CD4-positive, CD25-positive, alpha-beta regulatory T cell (primary cell): Measurements from ENCODE around the gene SUPT20HL1. TPM values are rescaled to one million over a fixed set of nuclear protein-coding genes. Genes with fewer than 3 reads are reported as not detected.
A peak's percentile ranks its signal among the peaks of the same experiment; 100 is the strongest.
"Not testable (repeated sequence)": the region's sequence is repeated elsewhere in the genome, so short reads cannot be mapped to it uniquely, and the experiment has no call there.

ENCODE experiments used
- ATAC-seq, 2 donors: fragments of 150-1000 bp; cut with Tn5 transposase; one replicate each; pipeline ENCODE4 v1.10.0; 2021; ENCODE audit warnings: low read depth in 2 of 2, moderate number of reproducible peaks in 2 of 2, moderate library complexity in 1 of 2
- DNase-seq, 3 donors: peaks; one replicate each; pipeline versions ENCODE4 v3.0.0 to v3.0.0-alpha.2; 2012 to 2022; ENCODE audit warnings: mixed read lengths in 1 of 3
- H3K27ac ChIP-seq: one replicate; pipeline ENCODE4 v1.7.0; 2013; ENCODE audit warnings: mild to moderate bottlenecking, low read length; ENCODE audit not compliant: insufficient read depth, poor library complexity, severe bottlenecking
- H3K27me3 ChIP-seq: one replicate; pipeline ENCODE4 v1.7.0; 2013; ENCODE audit warnings: low read length; ENCODE audit not compliant: control insufficient read depth, insufficient read depth
- H3K36me3 ChIP-seq: one replicate; pipeline ENCODE4 v1.7.0; 2013; ENCODE audit warnings: mild to moderate bottlenecking, low read length, moderate library complexity; ENCODE audit not compliant: control insufficient read depth, insufficient read depth
- H3K4me1 ChIP-seq: 2 replicates; pipeline ENCODE4 v1.7.0; 2013; ENCODE audit warnings: mild to moderate bottlenecking, low read length; ENCODE audit not compliant: insufficient read depth, control insufficient read depth, poor library complexity, severe bottlenecking
- H3K4me3 ChIP-seq: one replicate; pipeline ENCODE4 v1.7.0; 2013; ENCODE audit warnings: low read depth, mild to moderate bottlenecking, low read length, moderate library complexity
- H3K9me3 ChIP-seq, 2 experiments: 1 replicate in 1 of 2; 2 replicates in 1 of 2; pipeline ENCODE4 v1.7.0; 2013; ENCODE audit warnings: low read length in 2 of 2, mild to moderate bottlenecking in 1 of 2, moderate library complexity in 1 of 2; ENCODE audit not compliant: control insufficient read depth in 2 of 2
- H3K27ac Mint-ChIP-seq, 3 donors: one replicate each; pipeline ENCODE4 v1.8.0; 2020 to 2022; ENCODE audit warnings: mild to moderate bottlenecking in 3 of 3, mixed read lengths in 3 of 3, moderate library complexity in 2 of 3
- H3K27me3 Mint-ChIP-seq: one replicate; pipeline ENCODE4 v1.8.0; 2022; ENCODE audit warnings: mild to moderate bottlenecking, mixed read lengths
- H3K36me3 Mint-ChIP-seq: one replicate; pipeline ENCODE4 v1.8.0; 2020; ENCODE audit warnings: mixed read lengths
- H3K4me1 Mint-ChIP-seq, 4 donors: one replicate each; pipeline ENCODE4 v1.8.0; 2020 to 2022; ENCODE audit warnings: mixed read lengths in 4 of 4, mild to moderate bottlenecking in 1 of 4
- H3K4me3 Mint-ChIP-seq, 4 donors: one replicate each; pipeline ENCODE4 v1.8.0; 2020 to 2022; ENCODE audit warnings: mild to moderate bottlenecking in 4 of 4, mixed read lengths in 4 of 4, moderate library complexity in 3 of 4
- H3K9me3 Mint-ChIP-seq, 7 donors: one replicate each; pipeline ENCODE4 v1.8.0; 2020 to 2022; ENCODE audit warnings: mixed read lengths in 7 of 7, mild to moderate bottlenecking in 3 of 7, moderate library complexity in 2 of 7
- polyA plus RNA-seq, 4 donors: library from polyadenylated mRNA; unstranded; fragments of 300-500 nt; fragmentation: Illumina TruSeq; gene quantifications; one replicate each; pipeline ENCODE4 v1.2.3, GENCODE V29; 2021
- total RNA-seq: library from RNA; stranded (reverse); gene quantifications from one replicate; pipeline ENCODE4 v1.2.3, GENCODE V29; 2022

The SUPT20HL1 gene
- total and polyA plus RNA-seq, 5 donors from 2014 or later: not detected

DNA sequence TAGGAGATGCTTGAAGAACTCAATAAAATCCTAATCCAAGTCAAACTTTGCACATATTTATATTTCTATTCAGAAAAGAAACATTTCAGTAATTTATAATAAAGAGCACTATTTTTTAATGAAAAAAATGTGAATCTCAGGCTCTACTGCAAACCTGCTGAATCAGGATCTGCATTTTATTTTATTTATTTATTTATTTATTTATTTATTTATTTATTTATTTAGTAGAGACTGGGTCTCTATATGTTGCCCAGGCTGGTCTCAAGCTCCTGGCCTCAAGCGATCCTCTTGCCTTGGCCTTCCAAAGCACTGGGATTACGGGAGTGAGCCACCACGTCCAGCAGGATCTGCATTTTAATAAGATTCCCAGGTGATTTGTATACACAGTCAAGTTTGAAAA lies 16.0 kb downstream of the SUPT20HL1 start:
- Histone ChIP-seq H3K27me3 (peaks cover 2% of the 10 kb centered on the region), H3K27ac (no peak overlapping the region), H3K36me3 (no peaks in the 10 kb centered on the region), H3K4me1 (peaks cover 1% of the 10 kb centered on the region), H3K9me3 (no peaks in the 10 kb centered on the region), H3K4me3 (no peak overlapping the region)
- Mint-ChIP-seq H3K36me3 (no peaks in the 10 kb centered on the region), H3K27me3 (peaks cover 9% of the 10 kb centered on the region), H3K4me1 (peaks cover 0 to 2% (median under 1%) of the 10 kb centered on the region in 4 donors), H3K9me3 (peaks cover 0 to 2% (median 0%) of the 10 kb centered on the region in 7 donors), H3K4me3 (no peak overlapping the region), H3K27ac (no peak overlapping the region)
- ATAC-seq (no peak), DNase-seq (no peak)

DNA sequence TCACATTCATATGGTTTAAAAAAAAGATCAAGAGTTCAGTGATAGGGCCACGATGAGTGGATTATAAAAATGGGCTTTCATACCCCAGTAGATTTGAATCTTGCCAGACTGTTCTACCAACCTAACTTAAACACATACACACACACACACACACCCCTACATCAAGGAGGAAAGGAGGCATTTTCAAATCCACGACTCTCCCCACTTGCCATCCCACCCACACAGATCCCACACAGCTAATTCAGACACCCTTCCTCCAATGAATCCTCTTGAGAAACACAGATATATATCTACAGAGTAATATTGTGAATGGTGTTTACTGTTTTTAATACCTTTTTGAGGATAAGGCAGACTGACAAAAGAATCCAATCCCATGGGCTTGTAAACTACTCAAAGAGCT lies 16.8 kb downstream of the SUPT20HL1 start:
- H3K27ac ChIP-seq: no peak overlapping the region
- ATAC-seq (no peak), DNase-seq (no peak)
- Mint-ChIP-seq H3K27ac (peak overlapping the region in 1 of 3 donors; percentile 38), H3K36me3 (no peaks in the 10 kb centered on the region), H3K4me3 (no peak overlapping the region), H3K4me1 (no peaks in the 10 kb centered on the region), H3K9me3 (no peaks in the 10 kb centered on the region), H3K27me3 (peaks cover 9% of the 10 kb centered on the region)
- peaks cover 2% of the 10 kb centered on the region for H3K27me3 ChIP-seq
- no peaks in the 10 kb centered on the region for H3K36me3 ChIP-seq
- H3K9me3 ChIP-seq: no peaks in the 10 kb centered on the region
- no peak overlapping the region for H3K4me3 ChIP-seq
- H3K4me1 ChIP-seq: no peaks in the 10 kb centered on the region

DNA sequence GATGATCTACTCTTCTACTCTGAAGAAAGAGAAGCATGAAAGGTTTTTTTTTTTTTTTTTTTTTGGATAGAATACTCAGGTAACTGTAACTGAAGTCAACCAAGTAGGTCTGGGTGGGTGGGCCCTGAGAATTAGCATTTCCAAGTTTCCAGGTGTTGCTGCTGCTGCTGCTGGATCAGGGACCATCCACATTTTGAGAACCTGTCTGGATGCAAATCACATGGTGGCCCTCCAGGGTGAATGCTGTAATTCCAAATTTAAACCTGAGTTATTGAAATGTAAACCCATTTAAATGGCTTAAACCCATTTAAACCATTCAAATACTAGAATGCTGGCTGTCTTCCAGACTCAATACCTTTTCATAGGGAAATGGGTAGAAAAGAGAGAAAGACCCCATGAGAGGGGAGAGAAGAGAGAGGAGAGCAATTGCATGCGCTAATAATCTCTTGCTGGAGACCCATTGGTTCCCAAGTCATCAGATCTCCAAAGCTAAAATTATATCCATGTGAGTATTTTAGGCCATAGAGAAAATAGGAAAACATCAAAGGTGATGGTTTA lies 17.6 kb downstream of the SUPT20HL1 start:
- Histone ChIP-seq H3K9me3 (no peaks in the 10 kb centered on the region), H3K4me3 (no peak overlapping the region), H3K27ac (no peak overlapping the region), H3K36me3 (no peaks in the 10 kb centered on the region), H3K4me1 (no peaks in the 10 kb centered on the region), H3K27me3 (peaks cover 2% of the 10 kb centered on the region)
- no peak for ATAC-seq
- Mint-ChIP-seq H3K4me1 (no peaks in the 10 kb centered on the region), H3K9me3 (no peaks in the 10 kb centered on the region), H3K4me3 (no peak overlapping the region), H3K27ac (no peak overlapping the region), H3K36me3 (no peaks in the 10 kb centered on the region), H3K27me3 (peaks cover 9% of the 10 kb centered on the region)
- no peak for DNase-seq

DNA sequence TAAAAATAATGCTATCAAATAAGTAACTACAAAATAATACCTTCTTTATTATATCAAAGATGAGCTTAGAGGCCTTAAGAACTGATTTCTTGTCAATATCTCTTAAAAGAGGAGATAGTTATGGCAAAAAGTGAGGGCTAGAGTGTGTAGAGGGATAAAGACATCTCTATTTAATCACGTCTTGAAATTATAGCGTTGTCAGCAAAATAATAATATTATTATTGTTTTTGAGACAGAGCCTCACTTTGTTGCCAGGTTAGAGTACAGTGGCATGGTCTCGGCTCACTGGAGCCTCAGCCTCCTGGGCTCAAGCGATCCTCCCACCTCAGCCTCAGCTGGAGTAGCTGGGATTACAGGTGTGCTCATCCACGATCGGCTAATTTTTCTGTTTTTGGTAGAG lies 18.3 kb downstream of the SUPT20HL1 start:
- Mint-ChIP-seq H3K36me3 (no peaks in the 10 kb centered on the region), H3K4me3 (no peak overlapping the region), H3K9me3 (no peaks in the 10 kb centered on the region), H3K27me3 (peaks cover 15% of the 10 kb centered on the region), H3K4me1 (no peaks in the 10 kb centered on the region), H3K27ac (no peak overlapping the region)
- Histone ChIP-seq H3K27me3 (peaks cover 2% of the 10 kb centered on the region), H3K4me3 (no peak overlapping the region), H3K27ac (no peak overlapping the region), H3K36me3 (no peaks in the 10 kb centered on the region), H3K9me3 (no peaks in the 10 kb centered on the region), H3K4me1 (no peaks in the 10 kb centered on the region)
- DNase-seq: no peak
- ATAC-seq: no peak

DNA sequence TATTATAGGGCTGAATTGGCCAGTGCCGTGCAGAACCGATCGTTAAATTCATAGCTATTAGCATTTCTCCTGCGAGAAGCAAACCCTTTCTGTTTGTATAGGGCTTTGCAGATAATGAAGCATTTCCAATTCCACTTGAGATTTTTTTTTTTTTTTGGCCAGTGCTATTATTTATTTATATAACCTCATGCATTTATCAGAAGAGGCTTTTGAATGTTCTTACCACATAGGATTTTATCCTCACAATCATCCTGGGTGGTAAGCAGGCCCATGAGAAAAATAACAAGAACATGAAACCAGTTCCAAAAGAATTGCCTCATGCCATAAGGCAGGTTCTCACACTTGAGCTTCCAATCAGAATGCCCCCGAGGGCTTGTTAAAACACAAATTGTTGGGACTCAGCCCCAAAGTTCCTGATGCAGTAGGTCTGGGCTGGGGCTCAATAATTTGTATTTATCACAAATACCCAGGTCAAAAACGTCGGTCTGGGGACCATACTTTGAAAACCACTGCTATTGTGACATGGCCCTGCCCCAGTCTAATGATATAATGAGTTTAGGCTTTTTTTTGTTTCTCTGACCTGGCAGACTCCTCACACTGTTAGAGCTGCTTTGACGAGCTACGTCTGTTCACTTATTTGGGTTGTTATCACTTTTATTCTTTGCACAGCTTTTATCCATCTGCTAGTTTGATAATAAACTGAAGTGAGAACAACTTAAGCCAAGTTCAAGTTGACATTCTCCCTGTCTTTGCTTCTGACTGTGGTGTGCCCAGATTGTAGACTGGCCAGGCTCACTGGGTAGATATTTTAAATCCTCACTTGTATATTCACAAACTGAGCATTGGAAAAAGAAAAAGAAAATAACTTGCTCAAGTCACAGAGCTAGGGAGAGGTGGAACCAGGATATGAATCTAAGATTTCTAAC lies 20.1 kb downstream of the SUPT20HL1 start:
- ATAC-seq: no peak

DNA sequence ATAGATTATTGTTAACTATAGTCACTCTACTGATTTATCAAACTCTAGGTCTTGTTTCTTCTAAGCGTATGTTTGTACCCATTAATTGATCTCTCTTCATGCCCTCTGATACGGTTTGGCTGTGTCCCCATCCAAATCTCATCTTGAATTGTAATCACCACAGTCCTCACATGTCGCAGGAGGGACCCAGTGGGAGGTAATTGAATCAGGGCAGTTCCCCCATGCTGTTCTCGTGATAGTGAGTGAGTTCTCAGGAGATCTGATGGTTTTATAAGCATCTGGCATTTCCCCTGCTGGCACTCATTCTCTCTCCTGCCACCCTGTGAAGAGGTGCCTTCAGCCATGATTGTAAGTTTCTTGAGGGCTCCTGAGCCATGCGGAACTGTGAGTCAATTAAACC lies 21.9 kb downstream of the SUPT20HL1 start:
- H3K4me3 ChIP-seq, H3K36me3 Mint-ChIP-seq, H3K4me3 Mint-ChIP-seq, H3K9me3 ChIP-seq, H3K27ac ChIP-seq, DNase-seq, H3K9me3 Mint-ChIP-seq, H3K4me1 ChIP-seq, H3K27me3 ChIP-seq, H3K36me3 ChIP-seq, H3K4me1 Mint-ChIP-seq, ATAC-seq, H3K27ac Mint-ChIP-seq: not testable (repeated sequence)
- H3K27me3 Mint-ChIP-seq: peaks cover 27% of the 10 kb centered on the region

More for the DNA sequence above, 20.1 kb downstream of the SUPT20HL1 start:
- Mint-ChIP-seq H3K27me3 (peaks cover 27% of the 10 kb centered on the region), H3K27ac (no peak overlapping the region), H3K36me3 (no peaks in the 10 kb centered on the region), H3K4me1 (no peaks in the 10 kb centered on the region), H3K4me3 (no peak overlapping the region), H3K9me3 (no peaks in the 10 kb centered on the region)
- Histone ChIP-seq H3K4me3 (no peak overlapping the region), H3K36me3 (no peaks in the 10 kb centered on the region), H3K27ac (no peak overlapping the region), H3K27me3 (peaks cover 2% of the 10 kb centered on the region), H3K9me3 (no peaks in the 10 kb centered on the region), H3K4me1 (no peaks in the 10 kb centered on the region)
- DNase-seq: no peak

DNA sequence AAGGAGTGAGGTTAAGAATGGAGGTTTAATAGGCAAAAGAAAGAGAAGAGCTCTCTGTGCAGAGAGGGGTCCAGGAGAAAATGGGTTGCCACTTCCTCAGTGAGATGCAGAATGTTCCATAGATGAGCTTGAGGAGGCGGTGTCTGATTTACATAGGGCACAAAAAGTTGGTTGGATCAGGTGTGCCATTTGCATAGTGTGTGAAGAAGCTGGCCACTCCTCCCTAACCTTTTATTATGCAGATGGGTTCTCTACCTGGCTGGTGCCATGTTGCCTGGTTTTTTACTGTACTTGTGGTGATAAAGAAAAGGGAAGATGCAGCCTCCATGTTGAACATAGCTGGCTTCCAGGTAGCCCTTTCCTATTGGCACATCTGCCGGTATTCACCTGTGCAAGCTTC lies 27.3 kb downstream of the SUPT20HL1 start:
- H3K4me1 Mint-ChIP-seq: no peaks in the 10 kb centered on the region

More for the DNA sequence above, 27.3 kb downstream of the SUPT20HL1 start:
- no peak for ATAC-seq
- H3K27me3 ChIP-seq: peaks cover 3% of the 10 kb centered on the region
- H3K36me3 Mint-ChIP-seq: no peaks in the 10 kb centered on the region
- H3K4me3 Mint-ChIP-seq: no peak overlapping the region
- no peaks in the 10 kb centered on the region for H3K9me3 ChIP-seq
- DNase-seq: no peak
- no peak overlapping the region for H3K4me3 ChIP-seq
- H3K27ac ChIP-seq: no peak overlapping the region
- H3K27ac Mint-ChIP-seq: no peak overlapping the region
- H3K36me3 ChIP-seq: no peaks in the 10 kb centered on the region
- peaks cover 0 to 2% (median 0%) of the 10 kb centered on the region in 7 donors for H3K9me3 Mint-ChIP-seq
- no peaks in the 10 kb centered on the region for H3K4me1 ChIP-seq
- H3K27me3 Mint-ChIP-seq: peaks cover 37% of the 10 kb centered on the region
